Activated CD4-positive, CD25-positive, alpha-beta regulatory T cell treated with anti-CD3 and anti-CD28 coated beads, Interleukin-2, amount 50 U/mL, for 16 hours (primary cell): ENCODE data around the gene SETD7.

Experiments used
- DNase-seq: peaks from one replicate; pipeline ENCODE4 v3.0.0-alpha.2; 2020; ENCODE audit warnings: low read depth, low spot score

SETD7 gene

DNA sequence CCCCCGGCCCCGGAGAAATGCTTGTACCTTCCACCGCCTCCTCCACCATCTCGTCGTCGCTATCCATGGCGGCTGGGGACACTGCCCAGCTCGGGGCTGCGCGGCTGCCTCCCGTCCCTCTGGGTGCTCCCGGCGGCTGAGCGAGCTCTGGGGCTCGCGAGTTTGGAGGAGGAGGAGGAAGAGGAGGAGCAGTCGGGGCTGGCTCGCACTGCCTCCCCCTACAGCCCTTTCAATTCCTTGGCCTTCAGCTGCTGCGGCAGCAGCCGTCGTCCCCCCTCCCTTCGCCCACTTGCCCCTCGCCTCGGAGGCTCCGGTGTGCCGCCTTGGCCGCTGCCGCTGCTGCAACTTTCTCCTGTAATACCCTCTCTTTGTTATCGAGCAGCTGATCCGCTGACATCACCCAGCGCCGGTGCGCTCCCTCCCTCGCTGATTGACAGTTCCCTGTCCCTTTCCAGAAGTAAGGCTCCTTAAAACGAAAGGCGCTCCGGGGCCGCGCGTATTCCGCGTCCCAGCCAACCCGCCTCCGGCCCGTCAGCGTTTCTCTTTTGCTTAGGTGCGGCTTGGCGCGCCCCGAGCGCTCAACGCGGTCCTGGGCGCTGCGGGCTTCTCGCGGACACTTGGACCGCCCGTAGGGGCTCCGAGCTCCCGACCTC, at the start of gene SETD7:
Gene SETD7, minus strand, starts transcription at position 149 of the 653 bp plus-strand sequence. Its CDS starts 82 bp downstream, at position 67.
- peak; percentile 22 for DNase-seq

DNA sequence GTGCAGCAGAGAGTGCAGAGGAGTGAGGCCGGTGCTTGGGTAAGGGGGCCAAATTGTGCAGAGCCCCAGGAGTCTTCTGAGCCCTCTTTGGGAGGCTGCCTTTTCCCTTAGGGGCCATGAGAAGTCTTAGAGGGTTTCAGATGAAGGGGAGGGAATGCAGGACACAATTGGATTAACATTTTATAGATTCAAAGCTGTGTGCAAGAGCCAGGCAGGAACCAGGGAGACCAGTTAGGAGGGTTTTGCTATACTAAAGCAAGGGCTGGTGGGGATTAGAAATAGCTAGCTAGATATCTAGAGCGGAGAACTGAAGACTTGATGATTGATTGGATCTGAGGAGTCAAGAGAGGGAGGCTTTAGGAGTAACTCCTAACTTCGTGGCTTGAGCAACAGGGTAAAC, 49.5 kb upstream of the SETD7 start:
- no peak for DNase-seq

DNA sequence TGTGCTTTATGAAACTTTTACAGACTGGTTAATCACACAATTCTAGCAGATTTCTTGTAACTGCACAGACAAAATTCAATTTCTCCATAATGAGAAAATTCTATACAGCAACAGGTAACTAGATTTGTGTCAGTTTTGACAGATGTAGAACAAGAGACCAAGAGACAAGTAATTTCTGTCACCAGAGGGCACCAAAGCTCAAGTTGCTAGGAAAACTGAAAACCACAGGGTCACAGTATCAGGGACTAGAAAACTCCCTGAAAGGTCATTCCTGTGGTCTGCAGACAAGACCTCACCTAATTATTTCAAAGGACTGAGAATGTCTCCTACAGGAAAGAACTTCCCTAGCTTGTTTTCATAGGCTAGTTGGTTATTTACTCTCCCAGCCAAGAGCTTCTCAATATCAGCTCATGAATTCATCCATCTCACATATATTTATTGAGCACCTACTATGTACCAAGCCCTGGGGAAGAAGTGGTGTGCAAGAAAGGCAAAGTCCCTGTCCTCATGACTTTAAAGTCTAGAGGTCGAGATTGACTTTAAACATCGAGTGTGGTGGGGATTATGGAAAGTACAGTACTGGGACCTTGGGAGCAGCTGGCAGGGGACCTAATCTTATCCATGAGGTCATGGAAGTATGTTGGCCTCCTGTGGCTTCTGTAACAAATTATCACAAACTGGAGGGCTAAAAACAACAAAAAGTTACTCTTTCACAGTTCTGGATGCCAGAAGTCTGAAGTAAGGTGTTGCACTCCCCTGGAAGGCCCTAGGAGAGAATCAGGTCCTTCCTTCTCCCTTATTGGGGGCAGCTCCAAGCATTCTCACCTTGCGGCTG, 47.8 kb upstream of the SETD7 start:
- no peak for DNase-seq

DNA sequence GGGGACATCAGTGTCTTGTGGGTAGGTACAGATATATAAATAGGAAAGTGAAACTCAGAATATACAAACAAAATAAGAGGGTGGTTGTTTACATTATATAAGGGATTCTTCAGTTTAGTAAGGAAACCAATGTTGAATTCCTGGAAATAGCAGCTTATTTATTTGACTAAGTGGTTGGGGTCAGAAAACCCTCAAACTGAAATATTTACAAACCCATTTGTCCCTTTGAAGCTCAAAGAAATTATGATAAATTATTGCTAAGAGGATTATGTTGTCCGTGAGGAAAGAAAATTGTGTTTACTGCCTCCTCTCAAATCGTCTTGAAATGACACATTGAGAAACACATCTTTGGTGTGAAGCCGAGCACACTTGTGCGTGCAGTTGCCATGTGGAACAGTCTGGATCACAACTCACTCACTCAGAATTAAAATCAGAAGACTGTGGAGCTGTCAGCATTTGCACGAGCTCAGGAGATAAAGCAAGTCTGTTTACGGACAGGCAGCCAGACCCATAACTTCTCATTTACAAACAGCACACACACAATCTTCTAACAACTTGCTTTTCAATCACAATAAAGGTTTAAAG, 46.8 kb upstream of the SETD7 start:
- DNase-seq, result no peak

DNA sequence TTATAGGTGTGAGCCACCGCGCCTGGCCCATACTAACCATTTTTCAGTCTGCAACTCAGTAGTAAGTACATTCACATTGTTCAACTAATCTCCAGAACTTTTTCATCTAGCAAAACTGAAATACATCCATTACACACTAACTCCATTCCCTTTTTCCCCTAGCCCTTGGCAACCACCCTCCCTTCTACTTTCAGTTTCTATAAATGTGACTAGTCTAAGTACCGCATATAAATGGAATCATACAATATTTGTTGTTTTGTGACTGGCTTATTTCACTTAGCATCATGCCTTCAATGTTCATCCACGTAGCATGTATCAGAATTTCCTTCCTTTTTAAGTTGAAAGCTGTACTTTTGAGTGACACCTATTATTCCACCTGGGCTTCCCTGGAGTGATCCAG, 44.6 kb upstream of the SETD7 start:
- no peak for DNase-seq

DNA sequence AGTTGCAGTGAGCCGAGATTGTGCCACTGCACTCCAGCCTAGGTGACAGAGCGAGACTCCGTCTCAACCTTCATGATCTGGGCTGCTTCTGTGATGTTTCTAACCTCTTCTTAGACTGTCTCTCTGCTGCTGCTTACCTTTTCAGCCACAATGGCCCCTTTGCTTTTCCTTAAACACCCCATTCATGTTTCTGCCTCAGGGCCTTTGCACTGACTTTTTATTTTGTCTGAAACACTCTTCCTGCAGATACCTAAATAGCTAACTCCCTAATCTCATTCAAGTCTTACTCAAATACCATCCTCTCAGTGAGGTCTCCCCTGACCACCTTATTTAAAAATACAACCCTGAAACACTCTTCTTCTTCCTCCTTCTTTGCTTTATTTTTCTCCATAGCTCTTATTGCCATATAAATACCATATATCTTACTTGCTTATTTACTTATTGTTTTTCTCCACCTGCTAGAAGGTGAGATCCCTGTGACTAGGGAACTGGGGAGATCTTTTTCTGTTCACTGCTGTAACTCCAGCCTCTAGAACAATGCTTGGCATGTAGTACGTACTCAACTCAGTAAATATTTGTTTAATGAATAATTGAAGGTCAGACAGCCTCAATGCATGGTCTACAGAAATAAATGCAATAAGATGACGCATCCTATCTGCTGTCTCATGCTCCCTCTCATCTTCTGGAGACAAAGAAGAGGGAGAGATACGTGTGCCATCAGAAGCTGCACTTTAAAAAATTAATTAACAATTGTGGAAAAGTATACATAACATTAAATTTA, 43.8 kb upstream of the SETD7 start:
- DNase-seq, result no peak

DNA sequence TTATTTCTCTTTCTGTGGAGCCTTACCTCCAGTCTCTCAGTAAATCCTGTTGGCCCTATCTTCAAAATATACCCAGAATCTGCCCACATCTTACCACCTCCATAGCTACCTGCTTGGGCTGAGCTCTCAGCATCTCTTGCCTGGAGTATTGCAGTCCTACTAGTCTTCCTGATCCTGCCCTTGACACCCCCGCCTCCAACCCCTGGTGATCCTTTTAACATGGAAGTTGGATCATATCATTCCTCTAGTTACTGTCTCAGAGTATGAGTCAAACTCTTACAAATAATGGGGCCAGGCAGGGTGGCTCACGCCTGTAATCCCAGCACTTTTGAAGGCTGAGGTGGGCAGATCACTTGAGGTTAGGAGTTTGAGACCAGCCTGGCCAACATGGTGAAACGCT, 43.1 kb upstream of the SETD7 start:
- no peak for DNase-seq

DNA sequence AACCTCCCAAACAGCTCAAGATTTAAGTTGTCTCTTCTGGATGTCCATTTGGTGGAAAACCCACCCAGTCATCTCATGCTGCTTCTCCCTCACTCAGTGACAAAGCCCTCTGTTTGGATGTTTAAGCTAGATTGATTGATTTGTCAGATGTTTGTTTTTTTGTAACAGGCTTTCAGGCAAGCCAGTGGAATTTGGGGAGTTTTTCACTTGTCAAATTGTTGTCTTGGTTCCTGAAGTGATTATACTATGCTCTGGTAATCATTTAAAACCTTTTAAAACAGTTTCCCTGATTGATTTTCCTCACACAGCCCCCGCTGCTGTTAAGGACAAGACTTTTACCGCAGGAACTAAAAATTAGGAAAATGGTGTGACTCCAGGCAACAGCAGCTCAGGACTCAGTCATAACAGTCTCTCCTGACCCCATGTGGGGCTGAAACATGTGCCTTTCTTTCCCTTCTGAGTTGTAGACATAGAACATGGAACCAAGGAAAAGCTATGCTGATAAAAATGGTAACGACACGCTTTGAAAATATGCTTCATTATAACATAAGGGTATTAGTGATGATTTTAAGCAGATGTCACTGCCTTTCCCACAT, 40.8 kb upstream of the SETD7 start:
- DNase-seq, result no peak

DNA sequence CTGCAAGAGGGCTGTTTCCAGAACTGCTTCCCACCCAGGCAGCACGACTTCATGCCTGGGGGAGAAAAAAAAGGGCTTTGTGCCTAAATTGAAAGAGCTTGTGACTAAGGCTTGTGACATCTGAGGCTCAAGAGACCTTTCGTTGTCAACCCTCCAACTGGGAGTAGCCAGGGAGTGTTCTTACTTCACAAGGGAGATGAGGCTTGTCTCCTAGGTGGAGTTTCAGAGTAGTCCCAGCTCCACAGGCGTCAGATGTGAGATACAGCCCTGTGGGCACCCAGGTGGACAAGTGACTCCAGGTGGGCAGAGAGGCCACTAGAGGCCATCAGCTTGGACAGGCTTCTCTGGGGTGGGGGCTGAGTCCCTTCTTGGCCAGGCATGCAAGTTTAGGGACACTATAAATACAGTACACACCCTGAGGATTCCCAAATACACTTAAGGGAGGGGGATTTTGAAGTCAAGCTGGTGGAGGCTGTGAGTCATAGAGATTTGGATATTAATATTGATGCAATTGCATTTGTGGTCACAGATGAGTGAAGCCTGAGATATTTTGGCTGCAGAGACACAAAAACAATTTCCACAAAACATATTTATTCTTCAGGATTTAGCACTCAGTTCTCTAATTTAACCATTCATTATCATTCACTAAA, 40.1 kb upstream of the SETD7 start:
- DNase-seq, result no peak

DNA sequence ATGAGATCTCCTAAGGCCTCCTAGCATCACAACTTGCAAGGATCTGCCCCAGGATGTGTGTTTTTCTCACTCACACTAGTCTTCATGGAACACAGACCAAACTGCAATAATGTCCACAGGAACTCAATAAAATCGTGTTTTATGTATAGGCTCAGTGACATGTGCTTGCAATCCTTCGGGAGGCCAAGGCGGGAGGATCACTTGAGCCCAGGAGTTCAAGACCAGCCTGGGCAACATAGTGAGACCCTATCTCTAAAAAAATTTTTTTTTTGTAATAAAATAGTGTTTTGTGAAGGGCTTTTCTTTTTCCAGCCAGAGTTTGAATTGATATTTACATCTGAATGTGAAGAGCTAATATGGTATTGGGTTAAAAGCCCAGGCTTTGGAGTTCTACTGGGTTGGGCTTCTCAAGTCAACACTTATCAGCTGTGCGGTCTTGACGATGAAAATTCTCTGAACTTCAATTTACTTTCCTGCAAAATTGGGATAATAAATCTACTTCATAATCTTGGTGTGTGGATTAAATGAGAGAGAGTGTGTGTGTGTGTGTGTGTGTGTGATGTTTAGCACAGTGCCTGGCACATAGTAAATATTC, 38.7 kb upstream of the SETD7 start:
- no peak for DNase-seq

DNA sequence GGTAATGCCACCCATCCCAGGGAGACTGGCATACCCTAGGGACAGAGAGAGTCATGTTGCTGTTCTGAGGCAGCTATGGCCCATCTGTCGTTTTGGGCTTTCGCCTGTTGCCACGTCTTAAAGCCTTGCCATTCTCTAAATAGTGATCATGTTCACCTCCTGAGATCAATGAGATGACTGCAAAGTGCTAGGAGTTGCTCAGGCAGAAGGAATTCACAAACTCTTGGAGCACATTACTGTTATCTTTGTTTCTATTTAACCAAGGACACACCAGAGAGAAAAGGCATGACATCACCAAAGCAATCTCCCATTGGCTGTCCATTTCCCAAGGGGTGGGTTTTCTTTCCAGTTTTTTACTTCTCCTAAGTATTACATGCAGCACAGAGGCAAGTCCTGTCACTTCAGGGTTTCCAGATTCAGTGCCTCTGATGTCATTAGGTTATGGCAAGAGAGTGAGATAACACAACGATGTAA, 37.1 kb upstream of the SETD7 start:
- no peak for DNase-seq

DNA sequence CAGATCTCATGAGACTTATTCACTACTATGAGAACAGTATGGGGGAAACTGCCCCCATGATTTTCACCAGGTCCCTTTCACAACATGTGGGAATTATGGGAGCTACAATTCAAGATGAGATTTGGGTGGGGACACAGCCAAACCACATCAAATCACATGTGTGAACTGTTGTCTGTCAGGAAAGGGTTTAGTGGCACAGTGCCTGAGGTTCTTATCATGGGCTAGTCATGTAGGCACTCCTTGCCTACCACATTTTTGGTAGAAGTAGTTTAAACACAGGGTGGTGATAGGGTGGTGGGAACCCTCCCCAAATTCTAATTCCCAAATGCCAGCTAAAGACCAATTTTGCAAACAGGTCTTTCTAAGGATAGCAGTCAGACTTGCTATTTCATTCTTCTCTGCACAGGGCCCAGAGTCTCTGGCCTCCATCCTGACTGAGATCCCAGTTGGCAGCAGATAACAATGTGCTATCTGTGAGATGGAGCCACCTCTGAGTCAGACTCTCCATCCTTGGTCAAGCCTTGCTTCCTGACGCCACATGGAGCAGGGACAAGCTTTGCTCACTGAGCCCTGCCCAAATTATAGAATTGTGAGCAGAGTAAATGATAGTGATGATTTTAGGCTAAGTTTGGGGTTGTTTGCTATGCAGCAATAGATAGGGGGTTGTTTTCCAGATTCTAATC, 33.5 kb upstream of the SETD7 start:
- no peak for DNase-seq

DNA sequence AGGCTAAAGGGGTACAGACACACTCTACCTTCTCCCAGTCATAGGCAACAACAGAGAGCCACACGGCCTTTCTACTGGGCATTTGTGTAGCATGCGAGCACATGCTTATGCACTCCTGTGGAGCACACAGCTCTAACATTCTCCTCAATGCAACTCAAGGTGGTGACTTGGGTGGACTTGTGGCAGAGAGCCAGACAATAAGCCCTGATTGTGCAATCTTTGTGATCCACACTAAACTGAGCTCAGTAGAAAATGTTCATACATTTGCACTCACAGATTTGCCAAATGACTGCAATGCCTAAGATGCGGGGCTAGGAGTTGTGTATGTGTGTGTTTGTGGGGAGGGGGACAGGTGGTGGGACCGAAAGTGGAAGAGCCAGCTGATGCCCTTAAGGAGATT, 31.4 kb upstream of the SETD7 start:
- DNase-seq, result no peak

DNA sequence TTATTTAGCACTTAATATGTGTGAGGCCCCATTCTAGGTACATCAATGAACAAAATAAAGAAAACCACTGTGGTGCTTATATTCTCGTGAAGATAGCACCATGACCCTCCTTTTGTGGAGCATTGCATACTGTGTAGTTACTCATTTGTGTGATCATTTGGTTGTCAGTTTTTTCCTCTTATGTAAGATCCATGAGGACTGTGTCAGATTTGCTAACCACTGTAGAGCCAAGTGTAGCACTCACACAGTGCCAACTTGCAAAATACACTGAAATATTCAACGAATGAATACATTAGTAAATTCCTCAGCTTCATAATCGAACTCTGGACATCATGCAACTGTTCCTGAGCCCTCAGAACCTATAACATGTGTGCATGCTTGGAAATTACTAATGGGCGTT, 29.5 kb upstream of the SETD7 start:
- DNase-seq, result no peak

DNA sequence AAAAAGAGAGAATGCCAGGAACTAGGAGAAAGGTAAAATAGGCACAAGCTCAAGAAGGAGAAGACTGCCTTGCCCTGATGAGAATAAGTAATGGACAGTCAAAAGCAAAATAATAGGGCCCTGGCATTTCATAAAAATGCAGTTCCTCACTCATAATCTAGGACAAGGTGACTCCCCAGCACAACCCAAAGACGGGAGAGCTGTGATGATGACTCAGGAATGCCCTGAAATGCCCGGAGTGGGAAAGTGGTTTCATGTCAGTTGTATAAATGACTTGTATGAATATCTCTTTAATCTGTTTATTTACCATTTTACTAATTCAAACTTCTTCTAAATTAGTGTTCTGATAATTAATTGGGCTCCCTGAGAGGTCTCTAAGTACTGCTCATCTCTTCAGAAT, 28.8 kb upstream of the SETD7 start:
- no peak for DNase-seq

DNA sequence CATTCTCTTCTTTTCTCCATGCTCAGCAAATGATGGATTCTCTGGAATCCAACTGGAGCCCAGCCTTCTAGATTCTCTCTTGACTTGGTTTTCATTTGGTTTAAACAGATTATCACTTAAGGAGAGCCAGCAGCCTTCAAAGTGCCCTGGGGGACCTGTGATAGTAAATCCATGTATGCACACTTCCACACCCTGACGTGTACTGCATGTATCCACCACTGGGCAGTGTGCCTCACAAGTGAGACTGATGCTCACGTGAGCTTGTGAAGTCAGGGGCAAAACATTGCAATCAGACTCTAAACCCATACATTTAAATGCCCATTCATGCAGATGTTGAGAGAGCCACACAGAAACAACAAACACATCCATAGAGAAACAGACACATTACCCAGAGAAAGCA, 28.0 kb upstream of the SETD7 start:
- DNase-seq, result no peak

DNA sequence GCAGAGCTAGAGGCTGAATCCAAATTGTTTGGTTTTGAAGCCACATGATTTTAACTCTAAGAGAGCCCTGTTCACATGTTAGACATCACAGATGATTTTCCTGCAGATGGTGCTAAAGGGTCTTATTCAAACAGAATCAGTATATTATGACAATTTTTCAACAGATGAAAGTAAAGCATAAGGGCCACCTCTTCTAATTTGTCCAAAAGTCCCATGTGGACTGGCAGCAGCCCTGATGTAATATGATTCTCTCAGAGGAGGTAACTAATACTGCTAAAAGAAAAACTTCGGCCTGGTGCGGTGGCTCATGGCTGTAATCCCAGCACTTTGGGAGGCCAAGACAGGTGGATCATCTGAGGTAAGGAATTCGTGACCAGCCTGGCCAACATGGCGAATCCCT, 26.0 kb upstream of the SETD7 start:
- no peak for DNase-seq

DNA sequence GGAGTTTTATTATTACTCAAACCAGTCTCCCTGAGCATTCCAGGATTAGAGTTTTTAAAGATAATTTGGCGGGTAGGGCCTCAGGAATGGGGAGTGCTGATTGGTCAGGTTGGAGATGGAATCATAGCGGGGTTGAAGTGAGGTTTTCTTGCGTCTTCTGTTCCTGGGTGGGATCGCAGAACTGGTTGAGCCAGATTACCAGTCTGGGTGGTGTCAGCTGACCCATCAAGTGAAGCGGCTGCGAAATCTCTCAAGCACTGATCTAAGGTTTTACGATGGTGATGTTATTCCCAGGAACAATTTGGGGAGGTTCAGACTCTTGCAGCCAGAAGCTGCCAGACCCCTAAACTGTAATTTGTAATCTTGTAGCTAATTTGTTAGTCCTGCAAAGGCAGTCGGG, 25.1 kb upstream of the SETD7 start:
- DNase-seq, result no peak

DNA sequence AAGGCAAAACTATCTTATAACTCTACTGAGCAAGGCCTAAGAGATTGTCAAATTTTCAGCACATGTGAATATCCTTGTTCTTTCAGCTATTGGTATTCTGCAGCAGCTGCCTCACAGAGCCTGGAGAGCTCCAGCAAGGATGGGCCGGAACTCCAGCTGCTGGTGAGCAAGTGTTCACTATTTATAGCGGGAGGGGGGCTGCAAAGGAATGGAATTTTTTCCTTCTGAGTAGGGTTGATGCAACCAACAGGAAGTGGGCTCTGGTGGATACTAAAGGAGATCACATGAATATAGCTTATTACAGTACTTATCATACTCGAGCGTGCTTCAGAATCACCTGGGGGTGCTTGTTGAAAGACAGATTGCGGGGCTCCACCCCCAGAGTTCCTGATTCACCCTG, 20.2 kb upstream of the SETD7 start:
- no peak for DNase-seq

DNA sequence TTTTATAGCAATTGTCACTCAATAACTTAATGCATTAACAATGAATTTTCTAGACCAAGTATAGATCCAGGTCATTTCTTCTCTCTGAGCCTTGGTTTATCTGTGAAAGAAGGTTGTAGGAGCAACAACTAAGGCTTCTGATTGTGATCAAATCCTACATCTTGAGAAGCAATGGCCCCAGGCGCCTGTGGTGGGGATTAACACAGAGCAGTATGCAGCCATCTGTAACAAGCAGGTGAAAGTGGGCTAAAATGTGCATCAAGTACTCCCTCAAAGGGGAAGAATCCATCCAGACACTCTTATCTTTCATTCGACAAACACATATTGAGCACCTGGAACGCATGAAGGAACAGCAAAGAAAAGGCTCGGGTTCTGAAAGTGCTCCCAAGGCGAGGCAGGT, 19.1 kb upstream of the SETD7 start:
- no peak for DNase-seq
